ENCODE results near the gene SLC18A3.

The SLC18A3 gene

GRCh38 chr10:49652421-49653272 is 42.5 kb downstream of the SLC18A3 start:
- no peak for DNase-seq

DNA sequence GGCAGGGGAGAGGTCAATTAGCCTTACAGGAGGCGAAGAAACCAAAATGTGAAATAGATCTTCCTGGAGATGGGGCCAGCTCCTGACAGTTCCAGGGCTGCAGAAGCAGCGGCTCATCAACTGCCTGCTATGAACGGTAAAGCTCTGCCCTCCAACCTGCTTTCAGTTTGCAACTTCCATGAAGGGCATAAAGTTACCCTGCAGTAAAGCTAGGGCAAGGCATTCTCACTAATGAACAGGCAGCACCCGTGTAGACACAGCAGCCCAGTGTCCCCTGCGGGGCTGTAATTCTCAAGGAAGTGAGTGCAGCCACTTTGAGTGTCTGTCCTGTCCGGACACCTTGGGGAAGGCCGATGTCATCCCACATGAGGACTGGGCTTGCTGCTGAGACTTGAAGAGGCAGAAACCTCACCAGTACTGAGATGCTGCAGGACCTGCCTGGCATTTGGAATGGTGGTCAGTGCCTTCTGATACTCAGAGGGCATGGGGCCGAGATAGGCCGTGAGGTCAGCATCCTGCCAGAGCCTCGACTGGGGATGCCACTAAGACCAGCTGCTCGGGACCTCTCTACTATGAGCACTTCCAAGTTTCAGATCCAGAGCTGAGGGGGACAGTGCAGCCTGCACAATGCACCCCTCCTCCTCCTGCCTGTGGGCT is 43.3 kb downstream of the SLC18A3 start:
- no peak for DNase-seq

DNA sequence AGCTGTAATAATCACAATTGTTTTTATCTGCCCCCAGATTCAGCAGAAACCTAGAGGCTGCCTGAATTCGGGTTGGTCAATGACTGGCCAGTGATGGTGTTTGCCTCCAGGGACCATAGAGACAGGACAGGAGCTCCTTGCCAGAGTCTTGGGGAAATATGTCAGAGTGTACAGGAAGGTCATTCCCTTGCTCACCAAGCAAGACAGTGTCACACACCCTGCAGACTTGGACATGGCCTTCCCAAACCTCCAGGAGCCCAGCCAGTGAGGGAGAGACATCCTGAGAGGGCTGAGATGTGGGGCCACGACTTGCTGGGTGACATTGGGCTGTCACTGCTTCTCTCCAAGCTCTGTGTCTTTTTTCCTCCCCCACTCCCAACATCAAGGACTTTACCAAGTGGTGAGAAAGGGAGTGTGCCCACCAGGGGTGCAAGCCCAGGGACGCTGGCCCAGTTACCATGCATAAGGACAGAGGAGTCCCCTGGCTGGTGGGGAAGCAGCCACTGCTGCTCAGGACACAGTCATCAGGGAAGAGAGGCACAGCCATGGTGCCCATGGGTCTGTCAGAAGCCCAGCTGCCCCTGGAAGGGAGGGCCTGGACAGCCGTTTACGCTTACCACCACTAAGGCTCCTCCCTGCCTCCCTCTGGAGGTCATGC is 44.1 kb downstream of the SLC18A3 start:
- DNase-seq, result no peak

GRCh38 chr10:49655099-49655498 is 45.0 kb downstream of the SLC18A3 start:
- no peak for DNase-seq

- no peak for DNase-seq
These were observed 46.9 kb downstream of the SLC18A3 start for GRCh38 chr10:49656845-49657493.

GRCh38 chr10:49657606-49658005 is 47.5 kb downstream of the SLC18A3 start:
- no peak for DNase-seq

- no peak for DNase-seq
These were observed 51.2 kb downstream of the SLC18A3 start for GRCh38 chr10:49661140-49661856.
